RWPE1 (cell line): Measurements from ENCODE around the gene CCDC201.

Source experiments
- CTCF ChIA-PET: fragments of 350-600 bp; sonication (Branson Sonifier 250); formaldehyde crosslinking; extraction: SDS; loops from one replicate; lab custom pipeline; 2021; lab: Yijun Ruan, JAX
- POLR2A ChIA-PET: fragments of 400-600 bp; formaldehyde crosslinking; extraction: SDS; loops from one replicate; lab custom pipeline; 2020; ENCODE audit warnings: antibody characterized with exemption; ENCODE audit not compliant: low non-redundant PET; lab: Yijun Ruan, JAX
- DNase-seq: peaks from one replicate; pipeline ENCODE4 v3.0.0; 2012; ENCODE audit warnings: low spot score
- H3K27ac ChIP-seq: fragments of 450-650 bp; 2 replicates; pipeline ENCODE4 v1.5.1; 2017
- TF ChIP-seq, protein P1 (sequence below): fragments of 450-650 bp; conservative IDR thresholded peaks from 2 replicates; pipeline ENCODE4 v1.5.1; 2017; ENCODE audit warnings: low read depth, mild to moderate bottlenecking

The CCDC201 gene

DNA sequence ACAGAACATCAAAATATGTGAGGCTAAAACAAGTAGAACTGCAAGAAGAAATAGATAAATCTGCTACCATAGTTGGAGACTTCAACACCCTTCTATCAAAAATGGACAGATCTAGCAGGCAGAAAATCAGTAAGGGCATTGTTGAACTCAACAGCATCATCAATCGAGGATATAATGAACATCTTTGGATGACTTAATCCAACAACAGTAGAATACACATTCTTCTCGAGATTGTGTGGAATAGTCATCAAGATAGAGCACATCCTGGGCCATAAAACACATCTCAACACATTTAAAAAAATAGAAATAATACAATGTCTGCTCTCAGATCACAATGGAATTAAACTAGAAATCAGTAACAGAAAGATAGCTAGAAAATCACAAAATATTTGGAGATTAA lies 25.3 kb upstream of the CCDC201 start:
- no peak for DNase-seq
- no peak overlapping the region for H3K27ac ChIP-seq
- POLR2A ChIA-PET, result no interaction called here
- TF ChIP-seq, protein P1, sequence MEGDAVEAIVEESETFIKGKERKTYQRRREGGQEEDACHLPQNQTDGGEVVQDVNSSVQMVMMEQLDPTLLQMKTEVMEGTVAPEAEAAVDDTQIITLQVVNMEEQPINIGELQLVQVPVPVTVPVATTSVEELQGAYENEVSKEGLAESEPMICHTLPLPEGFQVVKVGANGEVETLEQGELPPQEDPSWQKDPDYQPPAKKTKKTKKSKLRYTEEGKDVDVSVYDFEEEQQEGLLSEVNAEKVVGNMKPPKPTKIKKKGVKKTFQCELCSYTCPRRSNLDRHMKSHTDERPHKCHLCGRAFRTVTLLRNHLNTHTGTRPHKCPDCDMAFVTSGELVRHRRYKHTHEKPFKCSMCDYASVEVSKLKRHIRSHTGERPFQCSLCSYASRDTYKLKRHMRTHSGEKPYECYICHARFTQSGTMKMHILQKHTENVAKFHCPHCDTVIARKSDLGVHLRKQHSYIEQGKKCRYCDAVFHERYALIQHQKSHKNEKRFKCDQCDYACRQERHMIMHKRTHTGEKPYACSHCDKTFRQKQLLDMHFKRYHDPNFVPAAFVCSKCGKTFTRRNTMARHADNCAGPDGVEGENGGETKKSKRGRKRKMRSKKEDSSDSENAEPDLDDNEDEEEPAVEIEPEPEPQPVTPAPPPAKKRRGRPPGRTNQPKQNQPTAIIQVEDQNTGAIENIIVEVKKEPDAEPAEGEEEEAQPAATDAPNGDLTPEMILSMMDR, result no peak
- CTCF ChIA-PET, result interaction anchor here (0.6 kb wide), 1 partner anchor 550 kb away, joined by 3 read pairs; no protein-coding TSS in a partner anchor

DNA sequence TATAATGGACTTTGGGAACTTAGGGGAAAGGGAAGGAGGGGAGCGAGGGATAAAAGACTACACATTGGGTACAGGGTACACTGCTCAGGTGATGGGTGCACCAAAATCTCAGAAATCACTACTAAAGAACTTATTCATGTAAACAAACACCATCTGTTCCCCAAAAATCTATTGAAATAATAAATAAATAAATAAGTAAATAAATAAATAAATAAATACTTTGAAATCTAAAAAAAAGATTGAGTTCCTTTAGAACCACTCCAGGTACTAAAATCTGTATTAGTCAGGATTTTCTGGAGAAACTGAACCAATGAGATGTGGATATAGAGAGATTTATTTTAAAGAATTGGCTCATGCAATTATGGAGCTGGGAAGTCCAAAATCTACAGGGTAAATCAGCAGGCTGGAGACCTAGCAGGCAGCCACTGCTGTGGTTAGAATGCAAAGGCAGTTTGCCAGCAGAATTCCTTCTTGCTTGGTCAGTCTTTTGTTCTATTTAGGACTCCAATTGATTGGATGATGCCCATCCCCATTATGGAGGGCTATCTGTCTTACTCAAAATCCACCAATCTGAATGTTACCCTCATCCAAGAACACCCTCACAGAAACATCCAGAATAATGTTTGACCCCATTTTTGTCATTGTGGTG lies 24.3 kb upstream of the CCDC201 start:
- TF ChIP-seq, protein P1, result no peak
- DNase-seq, result no peak
- H3K27ac ChIP-seq, result no peak overlapping the region
- ChIA-PET POLR2A (no interaction called here), CTCF (no interaction called here)

DNA sequence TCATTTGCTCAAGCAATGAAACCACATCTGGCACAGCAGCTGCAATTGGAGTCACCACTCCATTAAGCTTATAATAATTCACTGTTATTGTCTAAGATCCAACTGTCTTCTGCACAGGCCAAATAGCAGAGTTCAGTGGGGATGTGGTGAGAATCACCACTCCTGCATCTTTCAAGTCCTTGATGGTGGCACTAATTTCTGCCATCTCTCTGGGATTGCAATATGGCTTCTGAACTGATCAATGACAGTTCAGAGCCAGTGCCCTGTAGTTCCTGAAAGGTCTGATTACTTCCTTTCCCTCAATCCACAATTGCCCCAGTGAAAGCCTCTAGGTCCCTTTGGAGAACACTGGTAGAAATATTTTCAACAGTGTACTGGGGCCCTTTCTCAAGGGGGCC lies 21.8 kb upstream of the CCDC201 start:
- H3K27ac ChIP-seq, result no peak overlapping the region
- ChIA-PET CTCF (no interaction called here), POLR2A (no interaction called here)
- DNase-seq, result no peak
- TF ChIP-seq, protein P1, result no peak

DNA sequence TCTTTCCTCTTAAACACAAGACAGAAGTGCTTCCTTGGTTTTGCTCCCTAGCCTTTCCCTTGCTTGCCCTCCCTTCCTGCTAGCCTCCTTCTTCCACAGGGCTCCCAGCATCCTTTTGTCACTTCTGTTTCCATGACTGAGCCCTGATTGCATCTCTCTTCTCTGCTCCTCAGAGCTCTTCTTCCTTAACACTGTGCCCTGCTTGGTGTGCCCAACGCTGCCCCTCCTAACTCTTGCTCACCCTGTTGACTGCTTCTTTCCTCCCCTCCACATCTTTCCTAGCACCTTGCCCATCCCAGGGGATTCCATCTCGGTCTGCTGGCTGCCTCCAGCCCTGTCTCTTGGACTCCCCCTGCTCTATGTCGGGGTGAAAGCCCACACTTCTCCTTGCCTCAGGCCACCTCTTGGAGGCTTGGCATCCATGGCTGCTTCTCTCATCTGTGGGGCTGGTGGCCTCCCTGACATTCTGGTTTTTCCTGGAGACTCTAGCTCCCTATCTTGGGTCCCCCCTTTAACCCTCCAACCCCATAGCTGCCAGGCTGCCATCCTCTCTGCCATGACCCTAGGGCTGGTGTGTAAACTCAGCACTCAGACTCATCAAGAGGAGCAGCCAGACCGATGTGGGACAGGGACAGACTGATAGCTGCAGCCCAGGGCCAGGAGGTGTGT lies 21.2 kb upstream of the CCDC201 start:
- TF ChIP-seq, protein P1, result no peak
- ChIA-PET CTCF (interaction anchor here (0.6 kb wide), 1 partner anchor 8 kb away, joined by 3 read pairs; no protein-coding TSS in a partner anchor), POLR2A (no interaction called here)
- no peak overlapping the region for H3K27ac ChIP-seq
- no peak for DNase-seq

DNA sequence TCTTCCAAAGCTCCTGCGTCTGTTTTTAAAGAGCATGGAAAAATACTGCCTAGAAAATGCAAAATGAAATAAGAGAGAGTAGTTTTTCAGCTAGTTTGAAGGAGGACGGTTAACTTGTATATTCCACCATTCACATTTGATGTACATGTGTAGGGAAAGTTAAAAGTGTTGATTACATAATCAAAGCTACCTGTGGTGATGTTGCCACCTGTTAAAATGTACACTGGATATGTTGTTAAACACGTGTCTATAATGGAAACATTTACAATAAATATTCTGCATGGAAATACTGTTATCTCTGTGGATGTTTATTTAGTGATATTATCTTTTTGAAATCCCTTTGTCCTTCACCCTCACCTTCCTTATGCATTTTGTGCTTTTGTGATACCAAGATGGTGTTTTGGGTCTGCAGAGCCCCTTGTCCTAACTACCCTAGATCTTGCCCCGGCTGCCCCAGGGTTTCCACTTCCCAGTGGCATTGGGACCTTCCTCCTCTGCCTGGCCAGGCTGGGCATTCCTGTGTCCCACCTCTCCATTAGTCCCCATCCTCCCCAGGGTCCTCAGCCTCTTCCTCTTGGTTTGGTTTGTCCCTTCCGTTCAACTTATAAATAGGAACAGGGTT lies 20.6 kb upstream of the CCDC201 start:
- ChIA-PET POLR2A (no interaction called here), CTCF (interaction anchor here (0.6 kb wide), 1 partner anchor 9 kb away, joined by 3 read pairs; no protein-coding TSS in a partner anchor)
- no peak overlapping the region for H3K27ac ChIP-seq
- no peak for DNase-seq
- TF ChIP-seq, protein P1, result no peak

DNA sequence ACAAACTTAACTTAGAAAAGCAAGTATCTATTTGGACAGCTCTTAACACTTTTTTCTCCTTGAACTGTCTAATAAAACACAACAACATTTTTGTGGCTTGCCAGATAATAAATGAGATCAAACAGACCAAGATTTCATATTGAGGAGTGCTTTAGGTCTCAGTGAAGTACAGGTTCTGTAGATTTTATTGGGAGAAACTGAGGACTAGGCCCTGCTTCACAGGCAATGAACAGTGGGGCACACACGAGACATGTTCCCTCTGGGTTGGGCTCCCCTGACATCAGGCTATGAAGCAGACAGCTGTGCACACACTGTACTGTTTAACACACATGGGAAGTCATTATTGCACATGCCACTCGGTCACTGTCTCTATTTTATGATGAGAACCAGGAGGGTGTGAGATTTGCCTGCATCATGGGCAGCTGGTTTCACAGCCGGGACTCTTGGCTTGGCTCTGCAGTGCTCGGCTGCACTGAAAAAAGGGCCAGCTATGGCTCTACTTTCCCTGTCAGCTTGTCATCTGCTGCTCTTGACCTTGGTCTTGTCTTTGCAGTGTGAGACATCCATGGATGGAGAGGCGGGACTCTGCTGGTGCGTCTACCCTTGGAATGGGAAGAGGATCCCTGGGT lies 19.6 kb upstream of the CCDC201 start:
- TF ChIP-seq, protein P1, result no peak
- no peak overlapping the region for H3K27ac ChIP-seq
- no peak for DNase-seq
- ChIA-PET POLR2A (no interaction called here), CTCF (interaction anchor here (0.6 to 0.9 kb wide), 4 partner anchors 18 to 1361 kb away, joined by 3 read pairs; no protein-coding TSS in a partner anchor)
